ENCODE results near the gene PRSS22. TPM values are rescaled to one million over a fixed set of nuclear protein-coding genes. Genes with fewer than 3 reads are reported as not detected.

Gene PRSS22
- total and polyA plus RNA-seq, 2 donors (not counting 1 experiment from before 2014, with no cell fraction given) = not detected

GRCh38 chr16:2843526-2843925 lies 14.4 kb downstream of the PRSS22 start:
- Histone ChIP-seq H3K4me2 (replicated peaks; ENCODE audit: low read depth, low read length, poor library complexity, severe bottlenecking) (no peak overlapping the region), H3K36me3 (replicated peaks in 1 of 2; ENCODE audit: control extremely low read depth in 1 of 2, control insufficient read depth in 1 of 2, extremely low read depth in 1 of 2, insufficient read depth in 2 of 2, low read length in 1 of 2) (no peaks in the 10 kb centered on the region)
- DNase-seq = no peak

More at GRCh38 chr16:2843526-2843925, 14.4 kb downstream of the PRSS22 start:
- Mint-ChIP-seq H3K4me1 (peaks cover 8% of the 10 kb centered on the region), H3K9me3 (ENCODE audit: insufficient read depth) (peaks cover 2% of the 10 kb centered on the region), H3K4me3 (no peak overlapping the region), H3K27ac (no peak overlapping the region), H3K27me3 (peaks cover 18% of the 10 kb centered on the region)
- peaks cover 15 to 29% of the 10 kb centered on the region in 2 donors for H3K4me1 ChIP-seq (ENCODE audit: control insufficient read depth in 2 of 2, insufficient read depth in 2 of 2, low read length in 2 of 2)
- 95% methylated on average over 7 of the region's 8 CpGs for WGBS (ENCODE audit: insufficient coverage)
- H3K9me3 ChIP-seq (ENCODE audit: control extremely low read depth in 1 of 3, control insufficient read depth in 2 of 3, insufficient read depth in 1 of 3, low read length in 2 of 3) = peaks cover 0 to 18% (median 0%) of the 10 kb centered on the region in 3 donors
- H3K27me3 ChIP-seq (replicated peaks in 1 of 4; ENCODE audit: control extremely low read depth in 1 of 4, control insufficient read depth in 3 of 4, insufficient read depth in 4 of 4, low read length in 3 of 4) = peaks cover 0 to under 1% (median 0%) of the 10 kb centered on the region in 4 experiments
- H2AFZ ChIP-seq (ENCODE audit: insufficient read depth, low read depth, low read length, poor library complexity, severe bottlenecking) = peak overlapping the region; percentile 33
- H3K27ac ChIP-seq (ENCODE audit: low read length in 2 of 2) = no peak overlapping the region
- no peaks in the 10 kb centered on the region for H4K20me1 ChIP-seq (ENCODE audit: control insufficient read depth, insufficient read depth, low read length, poor library complexity, severe bottlenecking)
- ChIA-PET POLR2A (no interaction called here), CTCF (no interaction called here)
- H3K79me2 ChIP-seq (ENCODE audit: control insufficient read depth, insufficient read depth, low read length) = no peaks in the 10 kb centered on the region
- H3K9ac ChIP-seq (ENCODE audit: low read length) = no peak overlapping the region
- TF ChIP-seq CTCF (IDR thresholded peaks at IDR 0.05) (no peak), EZH2 (IDR thresholded peaks at IDR 0.05; ENCODE audit: borderline replicate concordance, insufficient read depth, low read depth, low read length, poor library complexity, severe bottlenecking) (no peak)
- ATAC-seq (ENCODE audit: low read depth) = no peak
- intact Hi-C loops (cut with micrococcal nuclease) = no loop called here
- no peak overlapping the region for H3K4me3 ChIP-seq (ENCODE audit: control extremely low read depth in 1 of 5, extremely low read depth in 1 of 5, insufficient read depth in 1 of 5, low read depth in 2 of 5, low read length in 4 of 5)

All from B cell (primary cell).